HG02588 (cell line): ENCODE data around the gene PSMB3.
"Not testable (repeated sequence)": the region's sequence is repeated elsewhere in the genome, so short reads cannot be mapped to it uniquely, and the experiment has no call there.

Experiments
- ATAC-seq: cut with Tn5 transposase; IDR thresholded peaks from one replicate; pipeline ENCODE4 v1.9.1; 2021; ENCODE audit warnings: mild to moderate bottlenecking, moderate library complexity; ENCODE audit not compliant: unreplicated experiment

Gene PSMB3

GRCh38 chr17:38748149-38748891, 4.2 kb upstream of the PSMB3 start, which contains the start of gene PCGF2:
Gene PCGF2, minus strand, starts transcription at chr17:38748336. Its CDS starts 7,934 bp downstream, at chr17:38740402.
- ATAC-seq, result no peak

- no peak for ATAC-seq
Measured at GRCh38 chr17:38748892-38749222, 3.7 kb upstream of the PSMB3 start.

GRCh38 chr17:38749223-38750043, 3.1 kb upstream of the PSMB3 start:
- ATAC-seq, result no peak

- no peak for ATAC-seq
Measured at GRCh38 chr17:38750044-38750311, 2.6 kb upstream of the PSMB3 start.

GRCh38 chr17:38750312-38751121, 2.0 kb upstream of the PSMB3 start:
- no peak for ATAC-seq

GRCh38 chr17:38751144-38751807, 1.3 kb upstream of the PSMB3 start:
- ATAC-seq, result no peak

- peak; percentile 13 for ATAC-seq
Measured at GRCh38 chr17:38751808-38752307, 683 bp upstream of the PSMB3 start.

- no peak for ATAC-seq
Measured at GRCh38 chr17:38753071-38753506, 548 bp downstream of the PSMB3 start.

GRCh38 chr17:38761612-38762011, 9.1 kb downstream of the PSMB3 start:
- ATAC-seq, result no peak

- no peak for ATAC-seq
Measured at GRCh38 chr17:38762231-38762630, 9.7 kb downstream of the PSMB3 start.

- ATAC-seq, result no peak
Measured at GRCh38 chr17:38766341-38766740, 13.8 kb downstream of the PSMB3 start.

- ATAC-seq, result no peak
Measured at GRCh38 chr17:38768417-38768816, 15.9 kb downstream of the PSMB3 start.

GRCh38 chr17:38773258-38773657, 20.7 kb downstream of the PSMB3 start:
- ATAC-seq, result no peak

GRCh38 chr17:38777641-38778250, 25.2 kb downstream of the PSMB3 start:
- no peak for ATAC-seq

GRCh38 chr17:38779965-38780752, 27.6 kb downstream of the PSMB3 start:
- no peak for ATAC-seq

- ATAC-seq, result no peak
Measured at GRCh38 chr17:38783227-38783626, 30.7 kb downstream of the PSMB3 start.

- no peak for ATAC-seq
Measured at GRCh38 chr17:38786372-38786771, 33.8 kb downstream of the PSMB3 start.

GRCh38 chr17:38787999-38788398, 35.5 kb downstream of the PSMB3 start:
- not testable (repeated sequence) for ATAC-seq

- ATAC-seq, result no peak
Measured at GRCh38 chr17:38789185-38789584, 36.6 kb downstream of the PSMB3 start.
